ENCODE measurements around the gene LGALS3BP.

LGALS3BP gene

DNA sequence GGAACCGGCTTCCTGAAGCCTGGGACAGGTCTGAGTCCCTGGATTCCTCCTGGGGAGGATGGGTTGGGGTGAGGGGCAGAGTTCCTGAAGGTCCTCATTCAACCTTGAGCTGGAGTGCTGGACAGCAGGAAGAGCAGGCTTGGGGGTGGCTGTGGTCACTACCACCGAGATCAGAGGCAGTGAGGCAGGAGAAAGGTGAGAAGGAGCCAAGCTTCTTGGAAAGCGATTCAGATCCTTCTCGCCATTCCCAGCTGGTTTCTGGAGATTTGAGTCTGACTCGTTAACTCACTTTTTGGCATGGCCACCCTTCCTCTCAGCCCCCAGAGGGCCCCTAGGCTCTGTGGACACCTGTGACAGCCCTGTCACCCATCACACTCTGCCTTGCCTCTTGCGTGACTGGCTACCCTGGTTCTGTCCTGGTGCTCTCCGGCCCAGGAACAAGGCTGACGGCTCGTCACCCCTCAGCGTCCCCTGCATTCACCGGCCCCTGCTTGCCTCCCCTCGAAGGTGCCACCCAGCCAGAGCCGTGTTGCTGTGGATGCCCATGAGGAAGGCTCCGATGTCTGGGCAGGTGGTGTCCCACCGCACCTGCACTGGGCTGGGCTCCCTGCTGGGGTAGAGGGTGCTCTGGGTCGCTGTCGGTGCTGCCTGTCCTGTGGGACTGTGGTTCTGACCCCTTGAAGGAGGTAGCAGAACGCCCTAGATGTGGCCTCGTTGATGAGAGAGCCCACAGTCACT lies 44.9 kb downstream of the LGALS3BP start:
- no peak for DNase-seq

DNA sequence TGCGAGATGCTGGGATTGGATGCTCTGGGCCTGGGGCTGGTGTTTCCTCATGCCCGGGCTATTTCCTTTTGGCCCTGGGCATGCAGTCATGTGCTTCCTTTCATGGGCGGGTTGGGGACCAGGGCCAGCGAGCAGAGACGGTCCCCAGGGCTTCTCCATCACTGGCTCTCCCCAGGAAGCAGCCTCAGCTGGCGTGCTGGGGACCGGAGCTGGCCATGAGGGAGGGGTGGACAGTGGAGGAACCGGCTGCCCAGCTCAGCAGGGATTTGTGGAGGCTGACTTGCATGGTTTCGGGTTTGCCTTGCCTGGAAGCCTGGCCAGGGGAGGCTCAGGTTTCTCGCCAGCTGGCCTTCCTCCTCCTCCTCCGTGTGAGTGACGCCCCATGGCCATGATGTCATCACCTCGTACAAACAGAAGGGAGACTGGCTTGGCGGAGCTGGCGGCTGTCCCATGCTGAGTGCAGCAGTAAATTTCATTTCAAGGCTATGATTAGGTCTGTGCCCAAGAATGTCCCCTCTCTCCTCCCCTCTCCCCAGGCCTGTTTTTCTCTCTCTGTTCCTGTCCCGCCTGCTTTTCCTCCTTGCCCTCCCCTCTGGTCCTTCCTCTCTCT lies 45.7 kb downstream of the LGALS3BP start:
- no peak for DNase-seq

DNA sequence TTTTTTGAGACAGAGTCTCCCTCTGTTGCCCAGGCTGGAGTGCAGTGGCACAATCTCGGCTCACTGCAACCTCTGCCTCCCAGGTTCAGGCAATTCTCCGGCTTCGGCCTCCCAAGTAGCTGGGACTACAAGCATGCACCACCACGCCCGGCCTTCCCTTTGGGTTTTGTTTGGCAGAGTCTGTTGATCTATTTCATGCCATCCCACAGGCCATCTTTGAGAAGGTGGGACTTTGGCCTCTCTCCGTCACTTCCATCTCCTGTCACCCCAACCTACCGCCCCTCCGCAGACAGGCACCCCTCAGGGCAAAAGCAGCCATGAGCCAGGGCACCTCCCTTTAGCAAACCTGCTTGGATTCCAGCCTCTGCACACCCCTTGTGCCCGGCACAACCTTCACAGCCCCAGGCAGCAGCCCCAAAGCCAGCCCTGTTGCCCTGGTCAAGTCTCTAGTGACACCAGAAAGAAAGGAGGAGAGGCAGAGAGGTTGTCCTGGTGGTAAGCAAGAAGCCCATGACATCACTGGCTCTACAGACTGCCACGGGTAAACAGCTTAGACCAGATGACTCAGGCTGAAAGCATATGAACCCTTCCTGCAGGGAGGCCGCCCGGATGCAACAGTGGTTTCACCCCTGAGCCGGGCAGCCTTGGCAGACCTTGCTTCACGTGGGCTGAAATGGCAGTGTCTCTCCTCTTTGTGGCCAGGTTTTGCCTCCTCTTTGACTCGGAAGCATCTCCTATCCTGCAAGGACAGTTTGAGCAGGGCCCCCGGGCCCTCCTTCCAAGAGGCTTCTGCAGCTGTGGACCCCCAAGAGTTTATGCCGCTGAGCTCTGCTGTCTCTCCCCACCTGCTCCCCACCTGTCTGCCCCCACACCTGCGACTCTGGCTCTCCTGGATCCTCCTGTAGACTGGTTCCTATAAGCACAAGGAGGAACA lies 46.4 kb downstream of the LGALS3BP start:
- DNase-seq: peak in 2 of 5 donors; percentile 13 to 85

DNA sequence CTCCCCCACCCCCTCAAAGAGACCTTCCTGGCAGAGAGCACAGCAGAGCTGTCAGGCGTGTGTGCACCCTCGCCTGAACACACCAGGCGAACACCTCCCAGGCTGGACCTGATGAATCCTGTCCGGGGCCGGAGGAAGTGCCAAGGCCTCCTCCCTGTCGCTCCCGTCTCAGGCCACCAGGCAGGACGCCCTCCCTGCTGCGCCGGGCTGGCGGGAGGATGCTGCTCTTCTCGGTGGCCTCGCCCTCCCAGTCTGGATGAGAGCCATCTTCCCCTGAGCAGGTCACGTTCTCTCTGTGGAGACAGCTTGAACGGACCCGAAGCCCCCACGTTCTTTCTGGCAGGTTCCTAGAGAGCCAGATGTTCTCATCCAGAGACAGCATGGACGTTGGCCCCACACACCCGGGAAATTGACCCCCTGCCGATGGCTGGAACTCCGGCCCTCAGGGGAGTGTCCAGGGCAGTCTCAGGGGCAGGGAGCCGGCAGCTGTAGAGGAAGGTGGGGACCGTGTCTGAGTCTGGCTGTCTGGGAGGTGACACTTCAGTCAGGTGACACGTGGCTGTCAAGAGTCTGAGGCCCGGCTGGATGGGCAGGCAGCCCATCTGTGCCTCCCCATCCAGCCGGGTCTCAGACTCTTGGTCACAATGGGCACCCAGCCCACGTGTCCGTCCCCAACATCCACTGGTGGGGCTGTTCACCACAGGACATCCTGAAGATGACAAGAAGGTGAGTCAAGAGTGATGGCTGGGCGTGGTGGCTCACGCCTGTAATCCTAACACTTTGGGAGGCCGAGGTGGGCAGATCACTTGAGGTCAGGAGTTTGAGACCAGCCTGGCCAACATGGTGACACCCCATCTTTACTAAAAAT lies 49.6 kb downstream of the LGALS3BP start:
- DNase-seq: no peak

DNA sequence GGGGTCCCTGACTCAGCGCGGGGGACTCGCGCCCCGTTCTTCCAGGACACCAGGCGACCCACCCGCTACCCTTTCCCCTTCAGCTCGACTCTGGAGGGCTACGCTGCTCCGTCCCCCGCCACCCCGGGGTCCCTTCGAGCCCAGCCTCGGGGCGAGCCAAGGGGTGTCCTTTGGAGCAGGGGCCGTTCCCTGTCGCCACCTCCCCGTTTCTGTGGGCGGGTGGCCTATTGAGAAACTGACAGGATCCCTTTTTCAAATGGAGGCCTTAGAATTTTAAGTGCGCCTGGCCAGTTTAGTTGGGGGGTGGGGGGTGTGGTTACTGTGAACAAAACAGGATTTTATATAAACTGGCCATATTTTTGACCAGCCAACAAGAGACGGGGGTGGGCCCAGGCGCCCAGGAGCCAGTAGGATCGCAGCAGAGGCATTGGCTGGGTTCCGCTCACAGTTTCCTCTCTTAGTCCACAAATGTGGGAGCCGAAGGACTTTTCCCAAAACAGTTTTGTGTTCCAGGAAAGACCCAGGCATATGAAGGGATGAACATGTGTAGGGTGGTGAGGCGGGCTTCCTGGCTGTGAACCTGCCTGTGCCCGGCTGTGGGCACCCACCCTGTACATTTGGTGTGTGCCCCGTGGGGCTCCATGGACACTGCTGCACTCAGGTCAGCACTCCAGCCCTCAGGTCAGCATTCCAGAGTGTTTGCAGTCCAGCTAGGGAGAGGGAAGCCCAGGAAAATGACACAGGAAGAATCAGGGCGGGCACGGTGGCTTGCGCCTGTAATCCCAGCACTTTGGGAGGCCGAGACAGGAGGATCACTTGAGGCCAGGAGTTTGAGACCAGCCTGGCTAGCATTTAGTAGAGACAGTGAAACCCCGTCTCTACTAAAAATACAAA lies 53.8 kb downstream of the LGALS3BP start:
- no peak for DNase-seq

DNA sequence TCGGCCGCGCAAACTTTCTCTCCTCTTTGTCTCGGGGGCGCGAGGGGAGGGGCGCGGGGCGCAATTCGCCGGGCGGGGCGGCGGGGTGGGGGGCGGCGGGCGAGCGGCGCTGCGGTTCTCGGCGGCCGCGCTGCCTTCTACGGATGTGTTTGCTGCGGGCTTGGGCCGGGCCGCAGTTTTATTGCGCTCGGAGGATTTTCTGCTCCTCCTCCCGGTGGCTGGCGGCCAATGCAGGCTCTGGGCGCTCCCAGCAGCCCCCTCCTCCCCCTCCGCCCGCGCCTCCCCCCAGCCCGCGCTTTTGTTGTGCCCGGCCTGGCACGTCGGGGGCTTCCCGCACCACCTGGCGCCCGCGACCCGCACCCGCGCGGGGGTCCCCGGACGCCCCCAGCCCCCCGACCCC lies 54.5 kb downstream of the LGALS3BP start, which contains the start of gene TIMP2:
TSS of gene TIMP2 (minus strand) at position 154 of the 400 bp plus-strand sequence. CDS start 299 bp downstream, outside the sequence.
- peak; percentile 36 to 70 (median 55) for DNase-seq

DNA sequence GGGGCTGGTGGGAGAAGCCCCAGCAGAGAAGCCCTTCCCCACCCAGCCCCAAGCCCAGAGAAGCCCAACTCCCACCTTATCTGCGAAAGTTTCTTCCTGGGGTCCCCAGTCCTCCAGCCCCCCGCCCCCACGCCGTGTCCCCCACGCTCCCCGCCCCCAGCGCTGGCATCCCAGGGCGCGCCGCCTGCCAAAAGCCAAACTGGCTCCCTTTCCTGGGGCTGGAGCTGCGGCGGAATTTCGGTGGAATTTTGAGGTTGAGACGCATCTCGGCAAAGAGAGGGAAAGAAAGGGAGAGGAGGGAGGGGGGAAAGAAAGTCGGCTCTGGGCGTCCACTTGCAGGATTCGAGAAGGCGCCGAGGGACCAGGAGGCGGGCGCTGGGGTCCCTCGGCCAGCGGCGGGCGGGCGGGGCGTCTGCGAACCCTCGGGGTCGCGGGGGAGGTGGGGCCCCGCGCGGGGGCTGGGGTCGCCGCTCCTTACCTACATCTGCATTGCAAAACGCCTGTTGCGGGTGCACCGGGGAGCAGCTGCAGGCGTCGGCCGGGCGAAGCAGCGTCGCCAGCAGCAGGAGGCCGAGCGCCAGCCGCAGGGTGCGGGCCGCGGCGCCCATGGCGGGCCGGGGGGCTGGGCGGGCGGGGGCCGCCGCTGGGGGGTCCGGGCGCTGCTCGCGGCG lies 55.1 kb downstream of the LGALS3BP start:
- no peak for DNase-seq

DNA sequence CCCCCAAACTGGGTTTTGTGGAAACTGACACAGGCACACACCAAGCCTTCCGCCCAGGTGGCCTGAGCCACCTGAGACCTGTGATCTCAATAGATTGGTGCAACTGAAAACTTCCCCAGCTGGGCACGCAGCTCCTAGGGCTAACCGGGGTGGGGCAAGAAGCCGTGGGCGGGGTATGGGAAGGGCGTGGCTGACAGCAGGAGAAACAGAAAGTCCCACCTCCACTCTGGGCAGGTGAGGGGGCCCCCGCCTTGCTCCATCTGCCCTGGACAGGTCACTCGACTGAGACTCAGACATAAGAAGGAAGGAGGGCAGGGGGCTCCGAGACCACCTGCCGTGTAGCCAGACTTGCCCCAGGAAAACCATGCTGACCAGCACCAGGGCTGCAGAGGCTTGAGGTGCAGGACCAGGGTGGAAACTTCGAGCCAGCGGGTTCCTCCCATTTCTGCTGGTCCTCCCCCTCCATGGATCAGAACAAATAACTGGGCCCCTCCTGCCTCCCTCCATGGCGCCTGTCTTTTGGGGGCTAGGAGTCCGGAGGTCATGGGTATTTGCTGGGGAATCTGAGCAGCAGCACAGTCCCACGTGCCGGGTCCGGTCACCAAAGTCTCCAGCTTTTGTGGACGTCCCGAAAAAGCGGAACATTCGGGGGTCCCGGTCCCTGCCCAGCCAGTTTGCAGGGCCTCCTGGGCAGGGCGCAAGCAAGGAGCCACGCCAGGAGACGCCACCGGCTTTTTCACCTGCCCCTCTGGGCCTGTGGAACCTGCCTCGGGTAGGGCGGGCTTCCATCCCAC lies 55.9 kb downstream of the LGALS3BP start:
- peak; percentile 32 to 50 (median 45) for DNase-seq

DNA sequence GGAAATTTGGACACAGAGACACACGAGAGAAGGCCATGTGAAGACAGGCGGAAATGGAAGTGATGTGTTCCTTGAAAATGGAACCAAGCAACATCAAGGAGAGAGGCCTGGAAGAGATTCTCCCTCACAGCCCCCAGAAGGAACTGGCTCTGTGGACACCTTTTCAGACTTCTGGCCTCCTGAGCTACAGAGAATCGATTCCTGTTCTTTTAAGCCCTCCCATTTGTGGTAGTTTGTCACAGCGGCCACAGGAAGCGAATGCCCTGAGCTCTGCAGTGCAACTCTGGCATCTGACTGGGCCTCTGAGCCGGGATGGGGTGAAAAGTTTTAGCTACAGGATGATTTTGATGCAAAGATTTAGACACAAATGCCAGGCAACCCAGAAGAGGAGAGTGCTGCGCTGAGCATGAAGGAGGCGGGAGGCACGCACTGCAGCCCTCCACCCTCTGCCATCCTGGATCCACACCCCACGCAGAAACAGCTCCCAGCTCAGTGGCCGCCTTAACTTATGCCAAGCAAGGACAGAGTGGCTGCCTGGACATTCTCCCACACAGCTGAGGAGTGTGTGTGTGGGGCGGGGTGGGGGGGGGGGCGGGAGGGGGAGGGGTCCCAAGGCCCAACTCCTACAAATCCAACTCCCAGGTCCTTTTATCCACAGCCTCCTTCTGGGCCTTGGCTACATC lies 56.8 kb downstream of the LGALS3BP start:
- DNase-seq: no peak

DNA sequence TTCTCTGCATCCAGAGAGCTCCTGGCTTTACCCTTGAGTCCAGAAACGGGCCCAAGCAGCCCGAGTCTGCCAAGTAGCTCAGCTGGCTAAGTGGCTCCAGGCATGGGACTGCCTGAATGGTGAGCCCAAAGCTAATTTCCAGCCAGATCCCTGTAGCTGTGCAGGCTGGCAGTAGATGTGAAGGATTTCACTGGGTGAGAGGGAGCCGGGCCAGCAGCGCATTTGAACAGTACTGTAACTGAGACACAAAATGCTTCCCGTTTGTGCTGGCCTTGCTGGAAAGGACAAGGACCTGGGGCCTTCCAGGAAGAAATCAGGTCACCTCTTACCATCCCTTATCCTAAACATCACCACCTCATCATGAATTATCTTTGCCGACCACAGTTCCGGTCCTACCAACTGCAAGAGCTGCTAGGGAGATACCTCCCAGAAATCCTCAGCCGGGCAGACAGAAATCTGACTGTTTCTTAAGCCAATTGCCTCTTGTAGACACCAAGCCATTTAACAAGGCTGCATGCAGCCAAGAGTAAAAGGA lies 58.2 kb downstream of the LGALS3BP start:
- DNase-seq: no peak
